COLO829 (cell line): ENCODE measurements around the gene SLC7A1.

ENCODE experiments used
- DNase-seq: peaks from one replicate; pipeline ENCODE4 v3.0.0; 2012; ENCODE audit warnings: low spot score

SLC7A1 gene

GRCh38 chr13:29510651-29511084, 84.8 kb downstream of the SLC7A1 start:
- DNase-seq: no peak

- DNase-seq: no peak
Observed at GRCh38 chr13:29509999-29510589, 85.4 kb downstream of the SLC7A1 start.

- no peak for DNase-seq
Observed at GRCh38 chr13:29508876-29509252, 86.6 kb downstream of the SLC7A1 start.

- DNase-seq: peak; percentile 87
Observed at GRCh38 chr13:29508130-29508875, 87.2 kb downstream of the SLC7A1 start.

GRCh38 chr13:29507356-29507755, 88.1 kb downstream of the SLC7A1 start:
- no peak for DNase-seq

- DNase-seq: no peak
Observed at GRCh38 chr13:29505950-29506349, 89.5 kb downstream of the SLC7A1 start.

GRCh38 chr13:29505511-29505910, 90.0 kb downstream of the SLC7A1 start:
- DNase-seq: no peak

GRCh38 chr13:29504691-29505090, 90.8 kb downstream of the SLC7A1 start:
- no peak for DNase-seq

GRCh38 chr13:29503041-29503837, 92.2 kb downstream of the SLC7A1 start:
- no peak for DNase-seq

- no peak for DNase-seq
Observed at GRCh38 chr13:29502391-29503008, 93.0 kb downstream of the SLC7A1 start.

- DNase-seq: no peak
Observed at GRCh38 chr13:29501674-29502073, 93.8 kb downstream of the SLC7A1 start.

- DNase-seq: no peak
Observed at GRCh38 chr13:29500386-29500785, 95.1 kb downstream of the SLC7A1 start.

- DNase-seq: no peak
Observed at GRCh38 chr13:29499506-29500165, 95.9 kb downstream of the SLC7A1 start.

- DNase-seq: no peak
Observed at GRCh38 chr13:29498426-29499040, 97.0 kb downstream of the SLC7A1 start.

GRCh38 chr13:29497137-29497654, 98.3 kb downstream of the SLC7A1 start:
- DNase-seq: no peak

GRCh38 chr13:29496241-29496712, 99.2 kb downstream of the SLC7A1 start:
- no peak for DNase-seq

GRCh38 chr13:29494520-29494919, 101.0 kb downstream of the SLC7A1 start:
- DNase-seq: no peak

GRCh38 chr13:29493796-29494195, 101.7 kb downstream of the SLC7A1 start:
- no peak for DNase-seq

- DNase-seq: no peak
Observed at GRCh38 chr13:29491248-29491647, 104.2 kb downstream of the SLC7A1 start.

- DNase-seq: no peak
Observed at GRCh38 chr13:29490561-29490885, 105.0 kb downstream of the SLC7A1 start.
